Trophoblast cell (in vitro differentiated cells and primary cell): Measurements from ENCODE around the gene PTBP1.
"Not testable (repeated sequence)": the region's sequence is repeated elsewhere in the genome, so short reads cannot be mapped to it uniquely, and the experiment has no call there.

ENCODE experiments used
- DNase-seq, 2 donors: peaks; one replicate each; pipeline ENCODE4 v3.0.0-alpha.2; 2016
- H2AFZ ChIP-seq: 2 replicates; pipeline ENCODE4 v1.6.1; 2013; ENCODE audit warnings: low read length, moderate library complexity, mild to moderate bottlenecking; ENCODE audit not compliant: insufficient read depth, poor library complexity
- H2AK5ac ChIP-seq: 2 replicates; pipeline ENCODE4 v1.6.1; 2013; ENCODE audit warnings: mild to moderate bottlenecking, low read length
- H2BK120ac ChIP-seq: 2 replicates; pipeline ENCODE4 v1.6.1; 2013; ENCODE audit warnings: low read length, mild to moderate bottlenecking, moderate library complexity; ENCODE audit not compliant: insufficient read depth, poor library complexity
- H2BK12ac ChIP-seq: 2 replicates; pipeline ENCODE4 v1.6.1; 2013; ENCODE audit warnings: mild to moderate bottlenecking, low read length, moderate library complexity
- H2BK5ac ChIP-seq: 2 replicates; pipeline ENCODE4 v1.6.1; 2013; ENCODE audit warnings: low read length, low read depth, moderate library complexity, mild to moderate bottlenecking; ENCODE audit not compliant: poor library complexity
- H3K14ac ChIP-seq: 2 replicates; pipeline ENCODE4 v1.6.1; 2013; ENCODE audit warnings: mild to moderate bottlenecking, low read length
- H3K18ac ChIP-seq: 2 replicates; pipeline ENCODE4 v1.6.1; 2013; ENCODE audit warnings: mild to moderate bottlenecking, low read length
- H3K23ac ChIP-seq: 2 replicates; pipeline ENCODE4 v1.6.1; 2013; ENCODE audit warnings: low read length
- H3K27ac ChIP-seq: 2 replicates; pipeline ENCODE4 v1.5.1; 2013; ENCODE audit warnings: low read depth, mild to moderate bottlenecking, inconsistent platforms, low read length, moderate library complexity
- H3K27me3 ChIP-seq: 2 replicates; pipeline ENCODE4 v1.6.1; 2013; ENCODE audit warnings: inconsistent platforms, mild to moderate bottlenecking, low read length, moderate library complexity; ENCODE audit not compliant: insufficient read depth
- H3K36me3 ChIP-seq, 2 experiments: 1 replicate in 1 of 2; 2 replicates in 1 of 2; pipeline ENCODE4 v1.6.1; 2013; ENCODE audit warnings: low read length in 2 of 2, mild to moderate bottlenecking in 2 of 2, moderate library complexity in 1 of 2; ENCODE audit not compliant: insufficient read depth in 2 of 2, control insufficient read depth in 1 of 2
- H3K4ac ChIP-seq: 2 replicates; pipeline ENCODE4 v1.6.1; 2013; ENCODE audit warnings: low read depth, mild to moderate bottlenecking, low read length, moderate library complexity
- H3K4me1 ChIP-seq, 2 experiments: 1 replicate in 1 of 2; 2 replicates in 1 of 2; pipeline ENCODE4 v1.6.1; 2013; ENCODE audit warnings: low read length in 2 of 2, mild to moderate bottlenecking in 2 of 2, moderate library complexity in 1 of 2; ENCODE audit not compliant: insufficient read depth in 2 of 2, control insufficient read depth in 1 of 2
- H3K4me2 ChIP-seq: 2 replicates; pipeline ENCODE4 v1.6.1; 2013; ENCODE audit warnings: inconsistent platforms, mild to moderate bottlenecking, low read length, moderate library complexity
- H3K4me3 ChIP-seq: 2 replicates; pipeline ENCODE4 v1.5.1; 2013; ENCODE audit warnings: mild to moderate bottlenecking, low read depth, low read length, inconsistent platforms
- H3K79me1 ChIP-seq: one replicate; pipeline ENCODE4 v1.6.1; 2013; ENCODE audit warnings: low read length
- H3K79me2 ChIP-seq: 2 replicates; pipeline ENCODE4 v1.6.1; 2013; ENCODE audit warnings: low read length, mild to moderate bottlenecking; ENCODE audit not compliant: control insufficient read depth, insufficient read depth, poor library complexity
- H3K9ac ChIP-seq: 2 replicates; pipeline ENCODE4 v1.6.1; 2013; ENCODE audit warnings: mild to moderate bottlenecking, low read length
- H3K9me3 ChIP-seq: 2 replicates; pipeline ENCODE4 v1.6.1; 2013; ENCODE audit warnings: low read depth, mild to moderate bottlenecking, control low read depth, inconsistent platforms, low read length; ENCODE audit not compliant: insufficient read depth
- H4K12ac ChIP-seq: 2 replicates; pipeline ENCODE4 v1.6.1; 2013; ENCODE audit warnings: low read depth, mild to moderate bottlenecking, low read length, moderate library complexity
- H4K8ac ChIP-seq: 2 replicates; pipeline ENCODE4 v1.6.1; 2013; ENCODE audit warnings: low read depth, mild to moderate bottlenecking, low read length, moderate library complexity
- H4K91ac ChIP-seq: one replicate; pipeline ENCODE4 v1.6.1; 2013; ENCODE audit warnings: low read depth, mild to moderate bottlenecking, low read length, moderate library complexity
- WGBS: extraction: QIAGEN DNeasy Blood & Tissue Kit; methylation state at CpG from one replicate; pipeline ENCODE4 v1.1.7; 2013; ENCODE audit warnings: missing lambda C conversion rate; ENCODE audit not compliant: insufficient read length, insufficient coverage; ENCODE audit errors: extremely low coverage; 5-methylcytosine and 5-hydroxymethylcytosine counted together

Gene PTBP1

GRCh38 chr19:815079-815774, 18.0 kb downstream of the PTBP1 start:
- no peak overlapping the region for H3K9ac ChIP-seq
- no peak overlapping the region for H2AFZ ChIP-seq
- no peak overlapping the region for H2BK12ac ChIP-seq
- H3K14ac ChIP-seq: no peak overlapping the region
- no peak overlapping the region for H2BK5ac ChIP-seq
- no peak overlapping the region for H3K4me3 ChIP-seq
- peaks cover 6% of the 10 kb centered on the region for H3K9me3 ChIP-seq
- H2AK5ac ChIP-seq: no peak overlapping the region
- H4K8ac ChIP-seq: no peak overlapping the region
- no peak for DNase-seq
- peaks cover 48 to 63% of the 10 kb centered on the region in 2 experiments for H3K36me3 ChIP-seq
- no peak overlapping the region for H3K18ac ChIP-seq
- no peak overlapping the region for H4K12ac ChIP-seq
- H3K79me2 ChIP-seq: no peaks in the 10 kb centered on the region
- no peak overlapping the region for H3K4ac ChIP-seq
- H3K27me3 ChIP-seq: no peaks in the 10 kb centered on the region
- H3K27ac ChIP-seq: no peak overlapping the region
- H3K23ac ChIP-seq: no peak overlapping the region
- H2BK120ac ChIP-seq: no peak overlapping the region
- no peak overlapping the region for H4K91ac ChIP-seq
- H3K4me2 ChIP-seq: no peak overlapping the region
- H3K79me1 ChIP-seq: no peaks in the 10 kb centered on the region
- no CpG with 5 or more reads among the region's 47 CpGs for WGBS
- no peaks in the 10 kb centered on the region for H3K4me1 ChIP-seq

GRCh38 chr19:815775-816499, 18.7 kb downstream of the PTBP1 start:
- Histone ChIP-seq H3K18ac (no peak overlapping the region), H3K4ac (no peak overlapping the region), H2AK5ac (no peak overlapping the region), H3K4me3 (no peak overlapping the region), H3K79me1 (no peaks in the 10 kb centered on the region), H3K27ac (no peak overlapping the region), H3K79me2 (no peaks in the 10 kb centered on the region), H3K4me2 (no peak overlapping the region), H3K23ac (no peak overlapping the region), H3K36me3 (peaks cover 41 to 56% of the 10 kb centered on the region in 2 experiments), H2AFZ (no peak overlapping the region), H3K9ac (no peak overlapping the region), H4K8ac (no peak overlapping the region), H3K14ac (no peak overlapping the region), H3K4me1 (peaks cover 0 to 3% of the 10 kb centered on the region in 2 experiments), H2BK5ac (no peak overlapping the region), H3K9me3 (peaks cover 6% of the 10 kb centered on the region), H4K12ac (no peak overlapping the region), H4K91ac (no peak overlapping the region), H2BK120ac (no peak overlapping the region), H3K27me3 (no peaks in the 10 kb centered on the region), H2BK12ac (no peak overlapping the region)
- no peak for DNase-seq
- WGBS: 100% methylated on average over 3 of the region's 13 CpGs

DNA sequence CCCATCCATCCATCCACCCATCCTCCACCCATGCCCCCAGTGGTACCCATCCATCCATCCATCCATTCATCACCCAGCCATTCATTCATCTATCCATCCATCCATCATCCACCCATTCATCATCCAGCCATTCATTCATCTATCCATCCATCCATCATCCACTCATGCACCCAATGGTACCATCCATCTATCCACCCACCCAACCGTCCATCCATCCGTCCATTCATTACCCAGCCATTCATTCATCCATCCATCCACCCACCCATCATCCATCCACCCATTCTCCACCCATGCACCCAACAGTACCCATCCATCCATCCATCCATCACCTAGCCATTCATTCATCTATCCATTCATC, 19.2 kb downstream of the PTBP1 start:
- no peak overlapping the region for H2BK5ac ChIP-seq
- H3K27me3 ChIP-seq: no peaks in the 10 kb centered on the region
- no peak overlapping the region for H3K18ac ChIP-seq
- no peak overlapping the region for H3K4me3 ChIP-seq
- H3K27ac ChIP-seq: no peak overlapping the region
- H3K79me1 ChIP-seq: peaks cover 2% of the 10 kb centered on the region
- no peaks in the 10 kb centered on the region for H3K79me2 ChIP-seq
- H2AK5ac ChIP-seq: no peak overlapping the region
- peaks cover 6% of the 10 kb centered on the region for H3K9me3 ChIP-seq
- no peak overlapping the region for H3K9ac ChIP-seq
- H2BK12ac ChIP-seq: no peak overlapping the region
- no peak overlapping the region for H4K91ac ChIP-seq
- 100% methylated on average over 2 of the region's 2 CpGs for WGBS
- no peak overlapping the region for H3K4me2 ChIP-seq
- H2BK120ac ChIP-seq: no peak overlapping the region
- no peak for DNase-seq
- no peak overlapping the region for H4K8ac ChIP-seq
- no peak overlapping the region for H3K14ac ChIP-seq
- no peak overlapping the region for H3K23ac ChIP-seq
- no peak overlapping the region for H4K12ac ChIP-seq
- peaks cover 0 to 3% of the 10 kb centered on the region in 2 experiments for H3K4me1 ChIP-seq
- no peak overlapping the region for H3K4ac ChIP-seq
- H3K36me3 ChIP-seq: peaks cover 37 to 50% of the 10 kb centered on the region in 2 experiments
- no peak overlapping the region for H2AFZ ChIP-seq

GRCh38 chr19:820212-820611, 23.0 kb downstream of the PTBP1 start:
- WGBS: no CpG with 5 or more reads among the region's 5 CpGs
- H3K79me2 ChIP-seq, H3K23ac ChIP-seq, H3K79me1 ChIP-seq, H3K4me3 ChIP-seq, H2AFZ ChIP-seq, H3K4me2 ChIP-seq, H2AK5ac ChIP-seq, H2BK12ac ChIP-seq, H3K18ac ChIP-seq, H4K12ac ChIP-seq, H3K9ac ChIP-seq, H3K4ac ChIP-seq, H3K27me3 ChIP-seq, DNase-seq, H4K8ac ChIP-seq, H2BK120ac ChIP-seq, H2BK5ac ChIP-seq, H3K9me3 ChIP-seq, H4K91ac ChIP-seq, H3K27ac ChIP-seq, H3K14ac ChIP-seq, H3K4me1 ChIP-seq: not testable (repeated sequence)
- peaks cover under 1 to 15% of the 10 kb centered on the region in 2 experiments for H3K36me3 ChIP-seq
